ENCODE measurements around the gene ZNF581. TPM values are rescaled to one million over a fixed set of nuclear protein-coding genes. Genes with fewer than 3 reads are reported as not detected.

Gene ZNF581
- polyA plus RNA-seq, 3 donors from 2014 or later = 8.4 to 24.9 (median 20.6) TPM

GRCh38 chr19:55603115-55603514, 40.3 kb upstream of the ZNF581 start:
- Mint-ChIP-seq H3K36me3 (peaks cover 0 to 4% (median 0%) of the 10 kb centered on the region in 3 donors), H3K4me1 (peaks cover 53 to 62% of the 10 kb centered on the region in 2 donors), H3K4me3 (peak overlapping the region in 3 of 5 donors; percentile 6 to 74 (median 64)), H3K9me3 (peaks cover 0 to 2% (median 0%) of the 10 kb centered on the region in 6 donors), H3K27me3 (ENCODE audit: low read depth in 3 of 3) (peaks cover 9 to 16% (median 14%) of the 10 kb centered on the region in 3 donors), H3K27ac (peak overlapping the region in 1 of 6 donors; percentile 24)
- DNase-seq = no peak

DNA sequence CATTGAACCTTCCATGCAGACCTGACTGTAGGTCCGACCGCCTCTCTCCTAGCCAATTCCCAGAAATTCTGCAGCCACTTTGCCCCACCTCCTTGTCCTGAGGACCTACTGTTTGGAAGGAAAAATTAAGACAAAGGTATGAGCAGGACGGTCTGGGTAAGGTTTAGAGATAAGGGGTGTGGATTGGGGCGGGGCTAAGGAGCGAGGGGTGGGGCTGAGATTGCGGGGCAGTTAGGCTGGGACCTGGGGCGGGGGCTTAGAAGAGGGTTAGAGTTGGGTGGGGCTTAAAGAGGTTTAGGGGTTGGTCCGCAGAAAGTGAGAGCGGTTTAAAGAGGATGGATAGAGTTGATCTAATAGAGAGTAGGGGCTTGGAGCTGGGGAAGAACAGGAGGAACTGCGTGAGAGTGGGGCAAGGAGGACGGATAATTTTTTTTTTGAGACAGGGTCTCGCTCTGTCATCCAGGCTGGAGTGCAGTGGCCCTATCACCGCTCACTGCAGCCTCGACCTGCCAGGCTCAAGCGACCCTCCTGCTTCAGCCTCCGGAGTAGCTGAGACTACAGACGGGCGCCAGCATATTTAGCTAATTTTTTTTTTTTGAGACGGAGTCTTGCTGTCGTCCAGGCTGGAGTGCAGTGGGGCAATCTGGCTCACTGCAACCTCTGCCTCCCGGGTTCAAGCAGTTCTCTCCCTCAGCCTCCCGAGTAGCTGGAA, 39.7 kb upstream of the ZNF581 start:
- peaks cover 54 to 64% of the 10 kb centered on the region in 2 donors for H3K4me1 Mint-ChIP-seq
- DNase-seq = no peak
- peaks cover 0 to 2% (median 0%) of the 10 kb centered on the region in 6 donors for H3K9me3 Mint-ChIP-seq
- peak overlapping the region in 3 of 6 donors; percentile 24 to 73 (median 64) for H3K27ac Mint-ChIP-seq
- peak overlapping the region; percentile 63 to 94 (median 74) for H3K4me3 Mint-ChIP-seq
- H3K36me3 Mint-ChIP-seq = peaks cover 0 to 4% (median 0%) of the 10 kb centered on the region in 3 donors
- peaks cover 9 to 16% (median 14%) of the 10 kb centered on the region in 3 donors for H3K27me3 Mint-ChIP-seq (ENCODE audit: low read depth in 3 of 3)

DNA sequence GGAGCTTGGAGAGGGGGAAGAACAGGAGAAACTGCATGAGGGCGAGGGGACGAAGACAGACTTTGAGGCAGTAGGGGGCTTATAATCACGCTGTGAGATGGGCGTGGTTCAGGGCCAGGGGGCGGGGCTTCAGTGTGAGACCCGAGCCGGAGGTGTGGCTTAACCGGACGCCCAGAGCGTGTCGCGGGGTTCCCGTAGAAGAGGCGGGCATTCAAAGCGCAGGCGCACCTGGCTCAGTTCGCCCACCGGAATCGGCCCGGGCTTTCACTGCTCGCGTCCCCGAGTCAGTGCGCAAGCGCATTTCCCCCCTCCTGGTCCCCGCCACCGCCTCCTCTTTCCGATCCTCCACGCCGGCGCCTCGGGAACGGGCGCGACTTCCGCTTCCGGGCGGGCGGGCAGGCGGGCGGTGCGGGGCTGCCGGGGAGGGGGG, 38.2 kb upstream of the ZNF581 start:
- Mint-ChIP-seq H3K27me3 (ENCODE audit: low read depth in 3 of 3) (peaks cover 7 to 16% (median 8%) of the 10 kb centered on the region in 3 donors), H3K36me3 (peaks cover 0 to 4% (median 3%) of the 10 kb centered on the region in 3 donors), H3K27ac (peak overlapping the region; percentile 81 to 97 (median 88)), H3K4me3 (peak overlapping the region; percentile 83 to 94 (median 89)), H3K9me3 (peaks cover 0 to 2% (median 0%) of the 10 kb centered on the region in 6 donors), H3K4me1 (peaks cover 57 to 68% of the 10 kb centered on the region in 2 donors)
- DNase-seq = peak; percentile 97 to 98 (median 98)

DNA sequence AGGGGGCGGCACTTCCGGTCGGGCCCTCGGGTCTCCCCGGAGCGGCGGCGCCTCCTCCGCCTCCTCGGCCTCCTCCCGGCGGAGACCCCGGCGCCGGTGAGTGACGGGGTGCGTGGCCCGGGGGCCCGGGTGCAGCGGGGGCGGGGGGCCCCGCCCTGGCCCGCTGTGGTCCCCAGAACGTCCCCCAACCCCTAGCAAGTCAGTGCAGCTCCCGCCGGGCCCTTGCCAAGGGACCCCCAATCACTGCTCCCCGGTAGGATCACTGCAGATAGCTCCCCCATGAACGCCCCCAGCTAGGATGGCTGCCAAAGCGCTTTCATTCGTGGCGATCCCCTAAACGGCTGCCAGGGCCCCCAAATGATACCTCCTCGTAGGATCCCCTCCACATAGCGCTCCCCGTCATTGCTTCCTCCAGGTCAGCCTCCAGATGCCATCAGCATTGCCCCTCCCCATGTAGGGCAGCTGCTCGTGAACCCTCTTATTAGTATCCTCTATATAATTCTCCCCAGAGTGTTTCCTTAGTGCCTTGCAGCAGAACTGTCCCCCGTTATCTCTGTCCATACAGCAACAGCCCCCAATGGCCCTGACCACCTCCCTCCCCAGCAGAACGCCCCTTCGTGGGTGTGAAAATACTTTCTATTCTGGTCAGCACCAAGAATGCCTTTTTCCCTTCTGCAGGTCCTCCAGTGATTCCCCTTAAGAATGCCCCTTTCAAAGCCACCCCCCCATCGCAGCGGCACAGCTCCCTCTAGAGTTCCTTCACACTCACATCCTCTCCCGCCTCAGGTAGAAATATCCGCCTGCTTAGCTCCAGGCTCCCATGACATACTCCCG, 37.6 kb upstream of the ZNF581 start, which contains the start of gene ZNF865:
Gene ZNF865 (plus strand): TSS at position 11 of the 834 bp plus-strand sequence. CDS start 7,972 bp downstream, outside the sequence.
- Mint-ChIP-seq H3K9me3 (peaks cover 0 to 2% (median 0%) of the 10 kb centered on the region in 6 donors), H3K27ac (peak within 1 kb of the TSS; percentile 88 to 99 (median 98)), H3K4me1 (peaks cover 58 to 72% of the 10 kb centered on the region in 2 donors), H3K36me3 (peaks cover 3 to 4% (median 3%) of the 10 kb centered on the region in 3 donors), H3K27me3 (ENCODE audit: low read depth in 3 of 3) (peaks cover 7 to 18% (median 8%) of the 10 kb centered on the region in 3 donors), H3K4me3 (peak within 1 kb of the TSS; percentile 95 to 98 (median 95))
- DNase-seq = peak; percentile 61 to 68 (median 63)

GRCh38 chr19:55606471-55606787, 37.0 kb upstream of the ZNF581 start:
- peaks cover 57 to 72% of the 10 kb centered on the region in 2 donors for H3K4me1 Mint-ChIP-seq
- no peak for DNase-seq

DNA sequence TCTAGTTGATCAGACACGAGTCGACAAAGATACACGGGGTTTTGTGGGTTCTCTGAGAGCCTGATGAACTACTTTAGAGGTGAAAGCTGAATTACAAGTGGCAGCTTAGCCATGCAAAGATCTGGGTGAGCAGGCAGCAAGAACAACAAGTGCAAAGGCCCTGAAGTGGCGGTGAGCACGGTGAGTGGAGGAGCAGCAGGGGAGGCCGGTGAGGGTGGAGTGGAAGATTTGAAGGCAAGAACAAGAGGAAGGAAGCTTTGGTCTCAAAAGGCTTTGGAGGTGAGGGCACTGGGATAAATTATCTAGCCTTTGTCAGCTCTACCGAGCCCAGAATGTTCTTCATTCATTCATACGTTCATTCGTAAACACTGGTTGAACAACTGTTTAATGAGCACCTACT, 36.6 kb upstream of the ZNF581 start:
- Mint-ChIP-seq H3K4me1 (peaks cover 55 to 72% of the 10 kb centered on the region in 2 donors), H3K27ac (peak overlapping the region; percentile 46 to 99 (median 96)), H3K36me3 (peaks cover 3 to 4% (median 3%) of the 10 kb centered on the region in 3 donors), H3K4me3 (peak overlapping the region; percentile 95 to 98 (median 95)), H3K27me3 (ENCODE audit: low read depth in 3 of 3) (peaks cover 5 to 20% (median 6%) of the 10 kb centered on the region in 3 donors), H3K9me3 (peaks cover 0 to 2% (median 0%) of the 10 kb centered on the region in 6 donors)
- DNase-seq = no peak

More at GRCh38 chr19:55606471-55606787, 37.0 kb upstream of the ZNF581 start:
- Mint-ChIP-seq H3K27me3 (ENCODE audit: low read depth in 3 of 3) (peaks cover 5 to 18% (median 6%) of the 10 kb centered on the region in 3 donors), H3K4me3 (peak overlapping the region; percentile 95 to 98 (median 95)), H3K36me3 (peaks cover 3 to 4% (median 3%) of the 10 kb centered on the region in 3 donors), H3K27ac (peak overlapping the region; percentile 88 to 99 (median 98)), H3K9me3 (peaks cover 0 to 2% (median 0%) of the 10 kb centered on the region in 6 donors)

- no peak overlapping the region for H3K27ac Mint-ChIP-seq
Observed at GRCh38 chr19:55609326-55609725, 34.1 kb upstream of the ZNF581 start.

DNA sequence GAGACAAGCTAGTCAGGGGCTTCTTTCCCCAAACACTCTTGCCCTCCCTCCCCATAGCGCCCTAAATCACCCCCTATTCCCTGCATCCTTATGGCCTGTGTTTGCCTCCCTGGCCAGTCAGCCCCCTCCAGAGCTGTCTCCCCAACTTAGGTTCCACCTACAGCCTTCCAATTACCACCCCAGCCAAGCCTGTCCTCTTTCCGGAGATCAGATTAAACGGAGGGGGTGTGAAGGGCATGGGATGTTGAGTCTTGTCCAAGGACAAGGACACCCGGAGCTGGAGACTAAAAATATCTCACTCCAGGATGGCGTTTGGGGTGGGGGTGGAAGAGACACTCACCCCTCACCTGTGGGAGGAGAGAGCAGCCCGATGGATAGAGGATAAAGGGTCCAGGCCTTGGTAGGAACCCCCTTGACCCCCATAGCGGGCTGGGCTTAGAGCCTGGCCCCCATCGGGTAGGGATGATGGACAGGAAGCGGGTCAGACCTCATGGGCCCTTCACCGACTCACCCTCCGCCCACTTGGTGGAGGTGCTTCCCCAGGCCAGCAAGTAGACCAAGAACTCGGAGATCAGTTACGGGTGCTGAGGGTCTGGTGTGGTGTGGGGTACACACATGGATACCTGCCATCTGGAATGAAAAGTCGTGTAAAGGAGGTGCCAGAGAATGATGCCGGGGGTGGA, 32.0 kb upstream of the ZNF581 start:
- Mint-ChIP-seq H3K36me3 (peaks cover 3 to 12% (median 8%) of the 10 kb centered on the region in 3 donors), H3K4me1 (peaks cover 39 to 58% of the 10 kb centered on the region in 2 donors), H3K9me3 (peaks cover 0 to 2% (median 0%) of the 10 kb centered on the region in 6 donors), H3K27me3 (ENCODE audit: low read depth in 3 of 3) (peaks cover 0 to 4% (median 0%) of the 10 kb centered on the region in 3 donors), H3K27ac (peak overlapping the region in 1 of 6 donors; percentile 26), H3K4me3 (no peak overlapping the region)
- DNase-seq = no peak

More at GRCh38 chr19:55609326-55609725, 34.1 kb upstream of the ZNF581 start:
- H3K9me3 Mint-ChIP-seq = peaks cover 0 to 2% (median 0%) of the 10 kb centered on the region in 6 donors
- peaks cover 53 to 72% of the 10 kb centered on the region in 2 donors for H3K4me1 Mint-ChIP-seq
- H3K36me3 Mint-ChIP-seq = peaks cover 3 to 12% (median 8%) of the 10 kb centered on the region in 3 donors
- H3K4me3 Mint-ChIP-seq = no peak overlapping the region
- DNase-seq = no peak
- peaks cover 5 to 19% (median 6%) of the 10 kb centered on the region in 3 donors for H3K27me3 Mint-ChIP-seq (ENCODE audit: low read depth in 3 of 3)

DNA sequence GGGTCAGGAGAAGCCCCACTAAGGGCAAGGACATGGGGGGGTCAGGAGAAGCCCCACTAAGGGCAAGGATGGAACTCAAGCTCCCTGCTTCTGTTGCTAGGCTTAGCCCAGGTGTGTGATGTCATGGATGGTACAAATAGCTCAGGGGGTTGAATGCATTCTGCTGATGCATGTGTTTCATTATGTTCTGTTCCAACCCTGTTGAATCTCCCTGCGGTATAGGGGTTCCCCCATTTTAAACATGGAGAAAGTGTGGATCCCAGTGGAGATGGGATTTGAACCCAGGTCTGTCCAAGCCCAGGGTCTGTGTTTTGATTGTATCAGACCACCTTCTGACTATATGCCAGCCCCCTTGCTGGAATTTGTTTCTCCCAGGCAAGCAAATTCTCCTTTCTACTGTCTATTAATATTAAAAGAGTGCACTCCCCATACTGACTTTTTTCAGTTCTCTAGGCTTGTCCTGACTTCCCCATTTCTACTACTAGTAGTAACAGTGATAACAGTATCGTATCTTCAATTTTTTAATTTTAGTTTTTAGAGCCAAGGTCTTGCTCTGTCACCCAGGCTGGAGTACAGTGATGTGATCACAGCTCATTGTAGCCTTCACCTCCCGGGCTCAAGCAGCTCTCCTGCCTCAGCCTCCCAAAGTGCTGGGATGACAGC, 31.3 kb upstream of the ZNF581 start:
- Mint-ChIP-seq H3K4me1 (peaks cover 32 to 51% of the 10 kb centered on the region in 2 donors), H3K27ac (peak overlapping the region in 1 of 6 donors; percentile 26), H3K36me3 (peaks cover 3 to 12% (median 8%) of the 10 kb centered on the region in 3 donors)

GRCh38 chr19:55613396-55613795, 30.1 kb upstream of the ZNF581 start:
- Mint-ChIP-seq H3K4me3 (no peak overlapping the region), H3K27me3 (ENCODE audit: low read depth in 3 of 3) (peaks cover 0 to 4% (median 2%) of the 10 kb centered on the region in 3 donors), H3K4me1 (peaks cover 25 to 43% of the 10 kb centered on the region in 2 donors), H3K36me3 (peaks cover 3 to 12% (median 7%) of the 10 kb centered on the region in 3 donors), H3K27ac (no peak overlapping the region), H3K9me3 (no peaks in the 10 kb centered on the region)
- no peak for DNase-seq

More for the DNA sequence above, 31.3 kb upstream of the ZNF581 start:
- no peak overlapping the region for H3K4me3 Mint-ChIP-seq
- H3K27me3 Mint-ChIP-seq (ENCODE audit: low read depth in 3 of 3) = peaks cover 0 to 4% (median under 1%) of the 10 kb centered on the region in 3 donors
- no peak for DNase-seq
- H3K9me3 Mint-ChIP-seq = peaks cover 0 to 2% (median 0%) of the 10 kb centered on the region in 6 donors

- DNase-seq = no peak
- Mint-ChIP-seq H3K27me3 (ENCODE audit: low read depth in 3 of 3) (peaks cover 0 to 4% (median 2%) of the 10 kb centered on the region in 3 donors), H3K27ac (no peak overlapping the region)
Observed at GRCh38 chr19:55613930-55614710, 29.3 kb upstream of the ZNF581 start.

More at GRCh38 chr19:55613930-55614710, 29.3 kb upstream of the ZNF581 start:
- no peaks in the 10 kb centered on the region for H3K9me3 Mint-ChIP-seq
- peaks cover 21 to 36% of the 10 kb centered on the region in 2 donors for H3K4me1 Mint-ChIP-seq
- peaks cover 3 to 12% (median 7%) of the 10 kb centered on the region in 3 donors for H3K36me3 Mint-ChIP-seq
- H3K4me3 Mint-ChIP-seq = no peak overlapping the region

Measured in immature natural killer cell (primary cell).